SU-DHL-6 (cell line): ENCODE measurements around the gene ZNF414.

Experiments used
- CTCF ChIP-seq: fragments of 200-600 bp; sonication (generic); IDR thresholded peaks from one replicate; pipeline ENCODE4 v1.5.1; 2017; ENCODE audit warnings: antibody characterized with exemption, mild to moderate bottlenecking, low read length, moderate library complexity; ENCODE audit not compliant: insufficient read depth, poor library complexity, severe bottlenecking
- EZH2phosphoT487 ChIP-seq: fragments of 200-600 bp; sonication (generic), shearing (Covaris generic); conservative IDR thresholded peaks from 2 replicates; pipeline ENCODE4 v1.6.1; 2018; ENCODE audit warnings: mild to moderate bottlenecking, antibody characterized with exemption, low read length, moderate library complexity, mixed read lengths

- TF ChIP-seq CTCF = no peak
- no peak for TF ChIP-seq EZH2phosphoT487
These were observed 36.1 kb upstream of the ZNF414 start for GRCh38 chr19:8550070-8550469.
